Measurements from ENCODE around the gene MIOX.

Gene MIOX

GRCh38 chr22:50490531-50491308, 4.1 kb downstream of the MIOX start:
- DNase-seq, result no peak

DNA sequence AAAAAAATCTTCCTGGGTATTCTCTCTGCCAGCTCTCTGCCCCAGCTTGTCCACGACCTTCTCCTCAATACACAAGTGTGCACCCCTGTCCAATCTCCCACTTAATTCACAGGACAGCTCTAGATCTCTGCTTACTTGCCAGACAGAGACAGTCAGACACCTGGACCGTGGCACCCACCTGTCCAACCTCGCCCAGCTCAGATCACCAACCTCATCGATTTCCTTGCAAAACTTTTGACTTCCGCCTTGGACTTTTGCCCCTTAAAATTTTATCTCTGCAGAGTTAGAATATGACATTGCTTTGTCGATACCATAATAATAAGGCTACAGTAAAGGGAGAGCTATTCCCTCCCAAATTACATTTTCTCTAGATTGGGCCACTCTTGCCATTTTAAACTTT, 10.4 kb downstream of the MIOX start:
- no peak for DNase-seq

DNA sequence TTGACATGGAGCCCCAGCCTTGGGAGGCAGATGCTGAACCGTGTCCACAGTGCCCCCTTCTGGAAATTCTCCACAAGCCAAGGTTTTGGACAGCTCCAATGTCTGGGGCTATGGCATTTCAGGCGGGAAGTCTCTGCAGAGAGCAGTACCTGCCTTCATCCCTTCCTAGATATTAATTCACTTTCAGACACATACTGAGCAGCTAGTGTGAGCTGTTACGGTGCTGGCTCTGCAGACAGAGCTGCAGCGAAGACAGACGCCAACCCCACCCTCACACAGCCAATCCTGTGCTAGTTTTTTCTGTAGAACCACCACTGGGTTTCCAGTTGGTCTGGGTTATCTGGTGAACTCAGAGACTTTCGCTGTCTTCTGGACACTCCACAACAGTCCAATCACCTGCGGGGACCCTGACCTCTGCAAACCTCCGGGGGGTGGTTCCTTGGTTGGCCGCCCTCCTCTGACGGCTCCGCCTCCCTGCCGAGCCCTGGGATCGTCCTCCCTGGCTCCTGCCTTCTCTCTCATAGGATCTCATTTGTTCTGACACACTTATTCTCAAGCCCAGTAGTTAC, 11.7 kb downstream of the MIOX start:
- DNase-seq, result peak in 10 of 14 donors; percentile 8 to 68 (median 25)

GRCh38 chr22:50500452-50500851, 13.8 kb downstream of the MIOX start:
- DNase-seq, result no peak

- no peak for DNase-seq
Measured at GRCh38 chr22:50502096-50502495, 15.4 kb downstream of the MIOX start.

GRCh38 chr22:50502628-50503474, 16.2 kb downstream of the MIOX start:
- no peak for DNase-seq

GRCh38 chr22:50503475-50504145, 17.0 kb downstream of the MIOX start:
- DNase-seq, result no peak

- no peak for DNase-seq
Measured at GRCh38 chr22:50504369-50505211, 17.9 kb downstream of the MIOX start.

GRCh38 chr22:50505276-50505775, 18.7 kb downstream of the MIOX start:
- DNase-seq, result no peak

DNA sequence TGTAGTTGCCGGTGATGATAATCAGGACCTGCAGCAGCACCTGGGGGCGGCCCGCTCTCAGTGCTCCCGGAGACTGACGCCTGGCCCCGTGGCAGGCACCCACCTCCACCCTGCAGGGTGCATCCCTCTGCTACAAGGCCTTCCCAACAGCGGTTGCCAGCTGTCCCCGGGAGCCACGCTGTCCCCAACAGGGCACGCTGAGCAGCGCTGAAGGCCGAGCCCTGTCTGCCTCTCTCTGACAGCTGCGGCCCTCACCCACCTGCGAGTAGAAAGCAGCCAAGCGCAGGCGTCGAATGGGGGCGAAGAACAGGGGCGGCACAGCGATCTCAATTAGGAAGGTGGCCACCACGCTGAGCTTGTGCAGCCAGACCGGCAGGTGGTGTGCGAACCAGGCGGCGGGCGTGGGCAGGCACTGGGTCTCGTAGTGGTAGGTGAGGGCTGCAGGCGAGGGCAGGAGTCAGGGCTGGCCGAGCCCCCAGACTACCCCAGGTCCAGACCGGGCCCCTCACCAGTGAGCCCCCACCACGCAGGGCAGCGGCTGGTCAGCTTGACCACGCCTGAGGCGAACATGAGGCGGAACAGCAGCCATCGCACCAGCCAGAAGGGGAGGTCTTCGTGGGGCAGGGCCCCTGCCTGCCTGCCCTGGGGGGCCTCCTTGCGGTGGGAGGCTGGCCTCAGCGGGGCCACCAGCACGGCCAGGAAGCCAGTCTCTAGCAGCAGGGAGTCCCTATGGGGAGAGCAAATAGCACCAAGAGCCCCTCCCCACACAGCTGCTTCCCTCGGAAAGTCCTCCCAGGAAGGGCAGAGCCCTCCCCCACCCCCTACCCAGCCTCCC, 19.3 kb downstream of the MIOX start:
- DNase-seq, result no peak

DNA sequence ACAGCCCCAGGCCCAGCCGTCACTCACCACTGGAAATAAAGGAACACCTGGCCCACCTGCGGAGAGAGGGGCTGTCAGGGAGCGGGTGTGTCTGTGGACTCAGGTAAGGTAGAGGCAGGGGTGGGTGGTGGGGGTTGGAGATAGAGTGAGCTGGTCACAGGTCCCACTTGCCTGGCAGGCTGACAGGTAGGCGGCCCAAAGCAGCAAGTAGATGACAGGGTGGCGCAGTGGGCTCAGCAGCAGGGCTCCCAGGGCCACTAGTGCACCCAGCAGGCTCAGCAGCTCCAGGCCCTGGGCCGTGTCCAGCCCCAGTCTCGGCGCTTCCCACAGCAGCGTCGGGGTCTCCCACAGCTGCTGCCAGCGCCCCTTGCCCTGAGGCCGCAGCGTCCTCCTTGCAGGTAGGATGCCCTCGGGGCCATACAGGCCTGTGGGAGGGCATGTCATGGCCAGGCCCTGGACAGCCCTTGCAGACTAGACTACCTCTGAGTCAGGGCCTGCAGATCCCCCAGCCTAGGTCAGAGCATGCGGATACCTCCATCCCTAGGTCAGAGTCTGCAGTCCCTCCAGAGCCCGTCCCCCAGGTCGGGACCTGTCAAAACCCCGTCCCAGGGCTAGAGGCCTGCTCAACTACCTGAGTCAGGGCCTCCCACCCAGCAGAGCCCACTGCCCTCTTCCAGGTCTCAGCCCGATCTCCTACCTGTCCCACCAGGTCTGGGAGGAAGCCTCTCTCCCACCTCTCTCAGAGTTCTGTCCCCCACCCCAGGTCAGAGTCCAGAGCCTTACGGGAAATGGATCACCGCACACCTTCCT, 20.2 kb downstream of the MIOX start:
- no peak for DNase-seq

DNA sequence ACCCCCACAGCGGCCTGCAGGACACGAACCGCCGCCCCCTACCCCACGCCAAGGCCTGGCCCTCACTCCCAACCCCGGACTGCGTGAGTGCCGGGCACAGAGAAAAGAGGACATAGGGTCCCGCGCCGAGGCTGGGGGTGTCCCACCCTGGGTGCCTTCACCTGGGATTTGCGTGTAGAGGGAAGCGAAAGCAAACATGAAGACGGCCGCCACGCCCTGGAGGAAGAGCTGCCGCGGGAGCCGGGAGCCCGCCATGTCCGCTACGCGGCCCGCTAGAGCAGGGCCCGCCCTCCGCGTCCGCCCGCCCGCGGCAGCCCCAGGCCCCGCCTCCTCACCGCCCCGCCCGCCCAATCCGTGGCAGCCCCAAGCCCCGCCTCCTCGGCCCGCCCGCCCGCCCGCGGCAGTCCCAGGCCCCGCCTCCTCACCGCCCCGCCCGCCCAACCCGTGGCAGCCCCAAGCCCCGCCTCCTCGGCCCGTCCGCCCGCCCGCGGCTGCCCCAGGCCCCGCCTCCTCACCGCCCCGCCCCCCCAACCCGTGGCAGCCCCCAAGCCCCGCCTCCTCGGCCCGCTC, 20.8 kb downstream of the MIOX start, which contains the start of gene LMF2:
Gene LMF2 (minus strand): TSS at position 282 of the 570 bp plus-strand sequence. CDS start 27 bp downstream, at position 255.
- peak in 7 of 14 donors; percentile 91 to 100 (median 99) for DNase-seq

DNA sequence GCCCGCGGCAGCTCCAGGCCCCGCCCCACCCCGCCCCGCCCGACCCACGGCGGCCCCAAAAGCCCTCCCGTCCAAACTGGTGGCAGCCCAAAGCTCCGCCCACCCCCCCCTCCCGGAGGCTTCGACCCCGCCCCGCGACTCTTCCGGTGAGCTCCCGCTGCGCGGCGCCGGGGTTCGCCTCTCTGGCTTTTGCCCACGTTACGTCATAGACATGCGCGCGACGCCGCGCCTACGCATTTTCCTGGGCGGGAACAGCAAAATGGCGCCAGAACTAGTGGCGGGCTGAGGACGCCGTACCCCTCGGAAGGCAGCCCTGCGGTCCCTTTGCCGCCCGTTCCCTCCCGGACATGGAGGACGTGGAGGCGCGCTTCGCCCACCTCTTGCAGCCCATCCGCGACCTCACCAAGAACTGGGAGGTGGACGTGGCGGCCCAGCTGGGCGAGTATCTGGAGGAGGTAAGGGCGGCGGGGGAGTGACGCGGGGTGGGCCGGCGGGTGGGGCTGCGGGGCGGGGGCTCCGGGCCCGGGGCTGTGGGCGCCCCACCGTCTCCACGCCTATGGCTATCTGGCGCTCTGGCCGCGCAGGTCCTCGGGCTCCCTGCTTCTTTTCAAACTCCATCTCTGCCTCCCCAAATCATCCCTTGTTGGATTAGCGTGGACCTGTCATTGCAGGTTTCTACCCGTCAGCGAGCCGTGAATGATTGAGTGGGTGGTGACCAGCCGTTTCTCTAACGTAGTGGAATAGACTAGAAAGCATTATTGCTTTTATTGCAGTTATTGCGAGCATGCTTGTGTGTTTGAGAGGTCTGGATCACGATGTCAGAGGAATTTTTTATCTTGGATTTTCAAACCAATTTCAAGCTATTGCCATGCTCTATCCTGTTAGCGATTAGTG, 21.6 kb downstream of the MIOX start, which contains the start of gene NCAPH2:
Gene NCAPH2 (plus strand): TSS at position 234 of the 894 bp plus-strand sequence. CDS start 114 bp downstream, at position 348.
- peak in 13 of 14 donors; percentile 88 to 100 (median 97) for DNase-seq

DNA sequence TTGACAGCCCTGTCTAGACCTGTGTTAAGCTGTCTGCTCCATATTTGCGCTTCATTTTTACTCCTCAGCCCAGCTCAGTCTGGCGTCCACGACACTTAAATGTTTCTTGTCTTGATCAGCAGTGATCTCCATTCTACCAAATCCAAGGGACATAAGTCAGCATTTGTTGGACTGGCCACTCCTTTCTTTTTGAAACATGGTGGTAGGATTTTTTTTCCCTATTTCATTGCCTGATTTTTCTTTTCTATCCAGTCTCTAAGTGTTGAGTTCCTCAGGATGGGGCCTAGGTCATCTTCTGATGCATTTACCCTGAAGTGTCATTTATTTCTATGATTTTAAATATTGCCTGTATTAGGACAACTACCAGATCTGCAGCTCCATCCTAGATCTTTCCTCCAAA, 22.2 kb downstream of the MIOX start:
- no peak for DNase-seq

GRCh38 chr22:50513175-50513574, 26.5 kb downstream of the MIOX start:
- no peak for DNase-seq

- DNase-seq, result no peak
Measured at GRCh38 chr22:50516068-50516467, 29.4 kb downstream of the MIOX start.

DNA sequence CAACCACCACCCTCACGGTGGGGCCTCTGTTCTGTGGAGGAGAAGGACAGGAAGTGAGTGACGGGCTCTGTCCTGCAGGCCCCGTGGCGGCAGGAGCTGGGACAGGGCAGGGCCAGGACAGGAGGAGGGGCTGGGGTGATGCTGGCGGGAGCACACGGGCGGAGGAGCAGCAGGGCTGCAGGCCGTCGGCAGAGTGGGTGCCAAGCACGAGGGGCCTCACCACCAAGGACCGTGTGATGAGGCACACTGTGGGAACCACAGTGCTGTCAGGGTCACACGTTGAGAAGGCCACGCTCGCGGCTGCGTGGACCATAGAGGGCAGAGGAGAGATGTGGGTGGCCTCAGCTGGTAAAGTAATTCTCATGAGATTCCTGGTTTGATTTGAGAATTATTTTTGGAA, 30.2 kb downstream of the MIOX start:
- no peak for DNase-seq

All from C1 segment of cervical spinal cord (tissue), 14 donors.